Mesendoderm (in vitro differentiated cells): ENCODE measurements around the gene KCNAB3.
A peak's percentile ranks its signal among the peaks of the same experiment; 100 is the strongest.

ENCODE experiments used
- DNase-seq: peaks from one replicate; pipeline ENCODE4 v3.0.0; 2013
- H2AK5ac ChIP-seq: 2 replicates; pipeline ENCODE4 v1.6.1; 2013; ENCODE audit warnings: low read length, inconsistent platforms
- H2BK120ac ChIP-seq: 2 replicates; pipeline ENCODE4 v1.6.1; 2013; ENCODE audit warnings: low read depth, mild to moderate bottlenecking, low read length, moderate library complexity, mixed read lengths
- H2BK15ac ChIP-seq: replicated peaks from 2 replicates; pipeline ENCODE4 v1.6.1; 2013; ENCODE audit warnings: low read depth, mild to moderate bottlenecking, moderate library complexity
- H2BK5ac ChIP-seq: 2 replicates; pipeline ENCODE4 v1.6.1; 2013; ENCODE audit warnings: low read length, inconsistent platforms
- H3K18ac ChIP-seq: 2 replicates; pipeline ENCODE4 v1.6.1; 2013; ENCODE audit warnings: mild to moderate bottlenecking, low read length, mixed read lengths
- H3K23ac ChIP-seq: one replicate; pipeline ENCODE4 v1.6.1; 2013; ENCODE audit warnings: low read length
- H3K27ac ChIP-seq: 2 replicates; pipeline ENCODE4 v1.5.1; 2013; ENCODE audit warnings: low read depth, mild to moderate bottlenecking, inconsistent platforms, low read length, moderate library complexity
- H3K27me3 ChIP-seq: 2 replicates; pipeline ENCODE4 v1.6.1; 2013; ENCODE audit warnings: low read length, control low read depth, mild to moderate bottlenecking, inconsistent platforms; ENCODE audit not compliant: insufficient read depth, poor library complexity
- H3K36me3 ChIP-seq: 2 replicates; pipeline ENCODE4 v1.6.1; 2013; ENCODE audit warnings: low read length, inconsistent platforms; ENCODE audit not compliant: control insufficient read depth, insufficient read depth
- H3K4ac ChIP-seq: one replicate; pipeline ENCODE4 v1.6.1; 2013; ENCODE audit warnings: low read depth, mild to moderate bottlenecking, low read length, moderate library complexity
- H3K4me1 ChIP-seq: 2 replicates; pipeline ENCODE4 v1.6.1; 2013; ENCODE audit warnings: low read depth, low read length, inconsistent platforms; ENCODE audit not compliant: control insufficient read depth
- H3K4me2 ChIP-seq: 2 replicates; pipeline ENCODE4 v1.6.1; 2013; ENCODE audit warnings: low read length
- H3K4me3 ChIP-seq: 2 replicates; pipeline ENCODE4 v1.5.1; 2013; ENCODE audit warnings: mild to moderate bottlenecking, low read length
- H3K56ac ChIP-seq: one replicate; pipeline ENCODE4 v1.6.1; 2013; ENCODE audit warnings: low read length
- H3K79me1 ChIP-seq: 2 replicates; pipeline ENCODE4 v1.6.1; 2013; ENCODE audit warnings: low read length, inconsistent platforms
- H3K79me2 ChIP-seq: 2 replicates; pipeline ENCODE4 v1.6.1; 2013; ENCODE audit warnings: mild to moderate bottlenecking, low read length; ENCODE audit not compliant: control insufficient read depth, insufficient read depth
- H3K9ac ChIP-seq: 2 replicates; pipeline ENCODE4 v1.6.1; 2013; ENCODE audit warnings: low read length, inconsistent platforms
- H4K5ac ChIP-seq: one replicate; pipeline ENCODE4 v1.6.1; 2013; ENCODE audit warnings: low read length
- H4K8ac ChIP-seq: one replicate; pipeline ENCODE4 v1.6.1; 2013; ENCODE audit warnings: low read depth, mild to moderate bottlenecking, control low read depth, low read length, moderate library complexity
- WGBS: extraction: QIAGEN DNeasy Blood & Tissue Kit; methylation state at CpG from one replicate; pipeline ENCODE4 v1.1.7; 2013; ENCODE audit warnings: low lambda C conversion rate, missing lambda C conversion rate; ENCODE audit not compliant: insufficient coverage; ENCODE audit errors: extremely low coverage; 5-methylcytosine and 5-hydroxymethylcytosine counted together

Gene KCNAB3

DNA sequence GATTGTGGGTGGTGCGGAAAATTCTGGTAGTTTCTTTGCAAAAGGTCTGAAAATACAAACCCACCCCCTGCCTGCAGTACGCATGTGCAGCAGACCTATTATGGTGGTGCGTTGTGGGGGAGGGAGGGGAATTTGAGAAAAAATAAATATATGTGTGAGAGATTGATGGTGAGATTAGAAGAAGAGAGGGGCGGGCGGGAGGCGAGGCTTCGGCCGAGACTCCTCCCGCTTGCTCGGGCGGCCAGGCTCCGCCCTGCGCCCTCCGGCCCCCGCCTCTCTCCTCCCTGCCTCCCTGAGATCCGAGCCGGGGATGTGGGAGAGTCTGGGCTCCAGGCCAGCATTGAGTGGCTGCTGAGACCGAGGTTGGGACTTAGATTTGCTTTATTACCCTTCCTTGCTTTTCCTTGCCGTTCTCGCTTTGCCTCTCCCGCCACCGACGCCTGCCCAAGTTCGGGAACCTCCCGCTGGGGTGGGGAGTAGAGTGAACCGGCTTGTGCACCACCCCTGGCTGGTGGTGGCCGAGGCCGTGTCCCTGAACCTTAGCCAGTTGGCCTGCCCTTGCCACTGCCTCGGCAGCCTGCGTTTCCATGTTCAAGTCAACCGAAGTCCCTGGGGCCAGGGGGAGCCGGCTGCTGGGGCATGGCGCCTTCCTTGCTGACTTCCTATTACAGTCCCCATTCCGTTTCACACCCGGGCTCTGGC, 42.0 kb downstream of the KCNAB3 start:
- Histone ChIP-seq H2BK15ac (no peak overlapping the region), H3K4me2 (peak overlapping the region; percentile 97), H3K56ac (peak overlapping the region; percentile 97), H4K8ac (no peak overlapping the region), H3K36me3 (peaks cover 3% of the 10 kb centered on the region), H3K4ac (peak overlapping the region; percentile 17), H3K27me3 (no peaks in the 10 kb centered on the region), H3K18ac (peak overlapping the region; percentile 53), H3K79me2 (peaks cover 1% of the 10 kb centered on the region), H3K4me3 (peak overlapping the region; percentile 45), H3K27ac (peak overlapping the region; percentile 75), H3K23ac (no peak overlapping the region), H3K4me1 (peaks cover 13% of the 10 kb centered on the region), H4K5ac (no peak overlapping the region), H3K9ac (peak overlapping the region; percentile 90), H3K79me1 (peaks cover 3% of the 10 kb centered on the region), H2AK5ac (no peak overlapping the region), H2BK120ac (no peak overlapping the region), H2BK5ac (peak overlapping the region; percentile 39)
- WGBS = no CpG with 5 or more reads among the region's 35 CpGs
- DNase-seq = peak; percentile 86

- Histone ChIP-seq H3K18ac (peak overlapping the region; percentile 53), H3K4me1 (peaks cover 13% of the 10 kb centered on the region), H3K23ac (peak overlapping the region; percentile 24), H2AK5ac (no peak overlapping the region), H3K56ac (peak overlapping the region; percentile 97), H3K4ac (no peak overlapping the region), H4K5ac (no peak overlapping the region), H3K27ac (peak overlapping the region; percentile 16), H3K9ac (peak overlapping the region; percentile 84), H2BK5ac (peak overlapping the region; percentile 50), H3K36me3 (peaks cover 2% of the 10 kb centered on the region), H3K4me3 (peak overlapping the region; percentile 68), H2BK15ac (no peak overlapping the region), H3K4me2 (peak overlapping the region; percentile 97), H3K79me1 (peaks cover 4% of the 10 kb centered on the region), H2BK120ac (no peak overlapping the region), H3K79me2 (peaks cover 1% of the 10 kb centered on the region), H3K27me3 (no peaks in the 10 kb centered on the region), H4K8ac (no peak overlapping the region)
- peak; percentile 44 for DNase-seq
- WGBS = no CpG with 5 or more reads among the region's 8 CpGs
Observed at GRCh38 chr17:7887038-7887481, 42.6 kb downstream of the KCNAB3 start.

DNA sequence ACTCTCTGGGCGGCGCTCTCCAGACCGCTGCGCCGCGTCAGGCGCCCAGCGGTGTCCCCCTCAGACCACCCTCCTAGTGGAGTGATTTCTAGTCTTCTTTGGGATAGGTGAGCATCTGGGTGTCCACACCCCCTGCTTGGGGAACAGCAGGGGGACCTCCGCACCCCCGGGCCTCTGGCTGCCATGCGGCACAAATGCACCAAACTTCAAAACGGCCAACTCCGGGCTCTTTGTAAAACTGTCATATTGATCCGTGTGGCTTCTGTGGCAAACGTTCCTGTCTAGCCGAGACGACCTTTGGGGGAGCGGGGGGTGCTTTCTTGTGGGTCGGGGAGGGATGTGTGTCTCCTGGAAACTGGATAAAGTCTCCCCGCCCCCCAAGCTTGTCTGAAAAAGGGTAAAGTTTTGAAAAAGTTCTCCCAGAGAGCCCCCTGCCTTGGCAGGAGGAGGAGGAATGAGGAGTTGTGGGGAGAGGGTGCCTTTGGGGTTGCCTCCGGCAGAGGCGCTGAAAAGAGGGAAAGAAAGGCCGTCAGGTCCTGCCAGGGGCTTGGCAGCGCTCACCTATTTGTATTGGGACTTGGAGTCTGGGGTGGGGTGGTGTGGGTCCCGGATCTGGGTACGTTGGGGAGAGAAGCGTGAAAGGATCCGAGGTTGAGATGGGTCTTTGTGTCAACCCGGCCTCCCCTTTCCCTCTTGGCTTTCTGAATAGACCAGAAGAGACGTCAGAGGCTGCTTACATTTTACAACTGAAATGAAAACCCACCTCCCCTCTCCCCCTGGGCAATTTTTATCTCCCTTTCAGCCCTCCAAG, 43.2 kb downstream of the KCNAB3 start:
- peak overlapping the region; percentile 16 for H3K27ac ChIP-seq
- H3K18ac ChIP-seq = peak overlapping the region; percentile 53
- H3K36me3 ChIP-seq = peaks cover 1% of the 10 kb centered on the region
- DNase-seq = peak; percentile 61
- no peak overlapping the region for H4K5ac ChIP-seq
- H3K4me2 ChIP-seq = peak overlapping the region; percentile 97
- peak overlapping the region; percentile 97 for H3K56ac ChIP-seq
- H2BK15ac ChIP-seq = no peak overlapping the region
- peaks cover 1% of the 10 kb centered on the region for H3K79me2 ChIP-seq
- no peak overlapping the region for H2BK120ac ChIP-seq
- no peak overlapping the region for H2BK5ac ChIP-seq
- WGBS = no CpG with 5 or more reads among the region's 30 CpGs
- peaks cover 13% of the 10 kb centered on the region for H3K4me1 ChIP-seq
- H3K79me1 ChIP-seq = peaks cover 5% of the 10 kb centered on the region
- peak overlapping the region; percentile 24 for H3K23ac ChIP-seq
- H3K4ac ChIP-seq = no peak overlapping the region
- H2AK5ac ChIP-seq = no peak overlapping the region
- no peaks in the 10 kb centered on the region for H3K27me3 ChIP-seq
- H3K9ac ChIP-seq = peak overlapping the region; percentile 84
- peak overlapping the region; percentile 68 for H3K4me3 ChIP-seq
- H4K8ac ChIP-seq = no peak overlapping the region

GRCh38 chr17:7885367-7886226, 44.1 kb downstream of the KCNAB3 start:
- H4K8ac ChIP-seq = no peak overlapping the region
- peaks cover 13% of the 10 kb centered on the region for H3K4me1 ChIP-seq
- H2BK5ac ChIP-seq = peak overlapping the region; percentile 14
- H3K56ac ChIP-seq = peak overlapping the region; percentile 97
- H3K23ac ChIP-seq = no peak overlapping the region
- peaks cover 5% of the 10 kb centered on the region for H3K79me1 ChIP-seq
- peak overlapping the region; percentile 68 for H3K4me3 ChIP-seq
- peak overlapping the region; percentile 15 for H3K18ac ChIP-seq
- peak overlapping the region; percentile 97 for H3K4me2 ChIP-seq
- peak overlapping the region; percentile 4 for H3K4ac ChIP-seq
- peak; percentile 77 for DNase-seq
- H4K5ac ChIP-seq = no peak overlapping the region
- no peak overlapping the region for H2BK120ac ChIP-seq
- H3K27ac ChIP-seq = peak overlapping the region; percentile 18
- H3K27me3 ChIP-seq = no peaks in the 10 kb centered on the region
- peak overlapping the region; percentile 84 for H3K9ac ChIP-seq
- no peak overlapping the region for H2AK5ac ChIP-seq
- WGBS = no CpG with 5 or more reads among the region's 64 CpGs
- peaks cover 1% of the 10 kb centered on the region for H3K79me2 ChIP-seq
- peaks cover 6% of the 10 kb centered on the region for H3K36me3 ChIP-seq
- no peak overlapping the region for H2BK15ac ChIP-seq

DNA sequence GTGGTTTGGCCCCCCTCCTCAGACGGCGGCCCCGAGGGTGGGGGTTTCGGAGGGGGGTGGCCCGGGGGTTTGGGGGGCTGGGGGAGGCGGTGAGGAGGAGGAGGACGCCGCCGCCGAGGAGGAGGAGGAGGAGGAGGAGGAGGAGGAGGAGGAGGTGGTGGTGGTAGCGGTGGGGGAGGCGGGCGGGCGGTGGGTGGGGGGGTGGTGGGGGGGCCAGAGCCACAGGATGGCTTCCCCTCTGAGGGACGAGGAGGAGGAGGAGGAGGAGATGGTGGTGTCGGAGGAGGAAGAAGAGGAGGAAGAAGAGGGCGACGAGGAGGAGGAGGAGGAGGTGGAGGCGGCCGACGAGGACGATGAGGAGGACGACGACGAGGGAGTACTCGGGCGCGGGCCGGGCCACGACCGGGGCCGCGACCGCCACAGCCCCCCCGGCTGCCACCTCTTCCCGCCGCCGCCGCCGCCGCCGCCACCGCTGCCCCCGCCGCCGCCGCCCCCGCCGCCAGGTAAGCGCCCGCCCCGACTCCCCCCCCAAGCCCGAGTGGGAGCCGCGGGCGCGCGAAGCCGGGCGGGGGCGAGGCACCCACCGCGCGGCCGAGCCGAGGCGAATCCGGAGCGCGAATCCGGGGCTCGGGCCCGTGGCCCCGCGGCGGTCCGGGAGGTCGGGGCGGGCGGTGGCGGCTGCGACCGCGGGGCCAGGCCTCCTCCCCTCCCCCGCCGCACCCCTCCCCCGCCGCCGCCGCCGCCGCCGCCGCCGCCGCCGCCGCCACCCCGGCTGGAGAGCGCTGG, 44.9 kb downstream of the KCNAB3 start:
- H3K23ac ChIP-seq = no peak overlapping the region
- no CpG with 5 or more reads among the region's 100 CpGs for WGBS
- no peak overlapping the region for H3K27ac ChIP-seq
- H3K79me2 ChIP-seq = peaks cover 1% of the 10 kb centered on the region
- peak overlapping the region; percentile 84 for H3K9ac ChIP-seq
- H3K56ac ChIP-seq = peak overlapping the region; percentile 97
- peak overlapping the region; percentile 69 for H2BK120ac ChIP-seq
- no peak overlapping the region for H2AK5ac ChIP-seq
- no peaks in the 10 kb centered on the region for H3K27me3 ChIP-seq
- no peak overlapping the region for H2BK5ac ChIP-seq
- H3K4ac ChIP-seq = peak overlapping the region; percentile 89
- H4K8ac ChIP-seq = no peak overlapping the region
- no peak overlapping the region for H3K4me2 ChIP-seq
- H3K4me3 ChIP-seq = peak overlapping the region; percentile 58
- H3K36me3 ChIP-seq = peaks cover 9% of the 10 kb centered on the region
- peaks cover 5% of the 10 kb centered on the region for H3K79me1 ChIP-seq
- H2BK15ac ChIP-seq = no peak overlapping the region
- H4K5ac ChIP-seq = no peak overlapping the region
- H3K4me1 ChIP-seq = peaks cover 13% of the 10 kb centered on the region
- H3K18ac ChIP-seq = peak overlapping the region; percentile 15
- no peak for DNase-seq
